HepG2 (cell line): ENCODE data around the gene TTC4. TPM values are rescaled to one million over a fixed set of nuclear protein-coding genes. Genes with fewer than 3 reads are reported as not detected.

Experiments
- ATAC-seq: fragments of 200-7000 bp; cut with Tn5 transposase; 3 replicates; pipeline ENCODE4 v1.9.1; 2020; ENCODE audit warnings: mild to moderate bottlenecking, moderate library complexity
- BruUV-seq: library from RNA; stranded (reverse); fragments of 400-500 nt; replicated peaks from 2 replicates; lab custom pipeline; 2021; lab: Mats Ljungman, UMichigan
- CTCF ChIA-PET: fragments of 300-600 bp; formaldehyde crosslinking; extraction: SDS; loops from one replicate; lab custom pipeline; 2021; ENCODE audit warnings: low total read pairs, inconsistent platforms, low intra/inter-chr PET ratio; lab: Yijun Ruan, JAX
- POLR2A ChIA-PET: fragments of 350-600 bp; sonication (Branson Sonifier 250); formaldehyde crosslinking; loops from one replicate; lab custom pipeline; 2020; ENCODE audit warnings: antibody characterized with exemption, inconsistent platforms; lab: Yijun Ruan, JAX
- DNase-seq: peaks from one replicate; pipeline ENCODE4 v3.0.0-alpha.2; 2015; ENCODE audit warnings: low spot score
- FAIRE-seq: peaks from 3 replicates; lab custom pipeline; 2011; peaks lifted over from hg19 to GRCh38; lab: Jason Lieb, UNC
- H2AFZ ChIP-seq: one replicate; pipeline ENCODE4 v1.6.1; 2011; ENCODE audit warnings: low read length, inconsistent platforms
- H3K27ac ChIP-seq: fragments of 300-600 bp; 3 replicates; pipeline ENCODE4 v1.8.0; 2011; ENCODE audit warnings: mixed run types, mild to moderate bottlenecking, mixed read lengths, low read length, inconsistent platforms; ENCODE audit not compliant: insufficient read depth; ENCODE audit errors: extremely low read length
- H3K27me3 ChIP-seq, 2 experiments: fragments of 200-600 bp in 1 of 2; 2 replicates in 1 of 2; 3 replicates in 1 of 2; pipeline versions ENCODE4 v1.6.0 to v1.8.0; 2011; ENCODE audit warnings: low read length in 2 of 2, mild to moderate bottlenecking in 2 of 2, moderate library complexity in 2 of 2, inconsistent platforms in 1 of 2; ENCODE audit not compliant: insufficient read depth in 2 of 2, control insufficient read depth in 1 of 2
- H3K36me3 ChIP-seq, 2 experiments: fragments of 200-600 bp in 1 of 2; replicated peaks in 1 of 2; 2 replicates in 1 of 2; 3 replicates in 1 of 2; pipeline versions ENCODE4 v1.5.1 to v1.8.0; 2011; ENCODE audit warnings: low read length in 2 of 2, inconsistent platforms in 1 of 2; ENCODE audit not compliant: insufficient read depth in 2 of 2, control insufficient read depth in 1 of 2
- H3K4me1 ChIP-seq: 2 replicates; pipeline ENCODE4 v1.5.1; 2012; ENCODE audit warnings: low read length, inconsistent platforms; ENCODE audit not compliant: insufficient read depth
- H3K4me2 ChIP-seq: 2 replicates; pipeline ENCODE4 v1.6.0; 2011; ENCODE audit warnings: low read depth, low read length, inconsistent platforms
- H3K4me3 ChIP-seq, 3 experiments: fragments of 200-600 bp in 1 of 3; sonication (generic), shearing (Covaris generic) in 1 of 3; replicated peaks in 1 of 3; 2 replicates each; pipeline ENCODE4 v1.5.1; 2011 to 2016; ENCODE audit warnings: low read length in 3 of 3, inconsistent platforms in 2 of 3, low read depth in 2 of 3, mild to moderate bottlenecking in 2 of 3, control low read depth in 1 of 3, mixed read lengths in 1 of 3; ENCODE audit not compliant: insufficient read depth in 1 of 3
- H3K79me2 ChIP-seq: one replicate; pipeline ENCODE4 v1.6.1; 2011; ENCODE audit warnings: low read length, inconsistent platforms; ENCODE audit not compliant: insufficient read depth
- H3K9ac ChIP-seq: 2 replicates; pipeline ENCODE4 v1.6.0; 2011; ENCODE audit warnings: mild to moderate bottlenecking, low read depth, low read length, inconsistent platforms; ENCODE audit not compliant: insufficient read depth
- H3K9me3 ChIP-seq: 2 replicates; pipeline ENCODE4 v1.5.1; 2012; ENCODE audit warnings: mild to moderate bottlenecking, low read length
- H4K20me1 ChIP-seq: 2 replicates; pipeline ENCODE4 v1.6.0; 2011; ENCODE audit warnings: inconsistent platforms, mild to moderate bottlenecking, low read length, moderate library complexity; ENCODE audit not compliant: insufficient read depth
- AKAP8 ChIP-seq: sonication (generic); formaldehyde crosslinking; IDR thresholded peaks from 2 replicates; pipeline ENCODE4 v1.5.1; 2020; ENCODE audit warnings: mild to moderate bottlenecking, missing genetic modification reagents
- ARHGAP35 ChIP-seq: sonication (generic); formaldehyde crosslinking; IDR thresholded peaks from 2 replicates; pipeline ENCODE4 v1.9.0; 2022; ENCODE audit warnings: mild to moderate bottlenecking, inconsistent platforms, moderate library complexity, missing genetic modification reagents, borderline replicate concordance
- ARNT ChIP-seq: fragments of 450-650 bp; IDR thresholded peaks from 2 replicates; pipeline ENCODE4 v1.6.1; 2017
- HNF4A ChIP-seq: sonication (generic); formaldehyde crosslinking; IDR thresholded peaks from 2 replicates; pipeline ENCODE4 v1.4.0; 2020; ENCODE audit warnings: missing genetic modification reagents
- HOXA7 ChIP-seq: sonication (generic); formaldehyde crosslinking; IDR thresholded peaks from 2 replicates; pipeline ENCODE4 v1.8.1; 2022; ENCODE audit warnings: mild to moderate bottlenecking, missing genetic modification reagents, moderate library complexity
- MAFF ChIP-seq: IDR thresholded peaks from 2 replicates; pipeline ENCODE4 v1.6.1; 2011; ENCODE audit warnings: low read depth, low read length, improper control_type of control experiment
- NFIC ChIP-seq: IDR thresholded peaks from 2 replicates; pipeline ENCODE4 v1.6.1; 2012; ENCODE audit warnings: mild to moderate bottlenecking, low read length, inconsistent platforms
- ZNF180 ChIP-seq: sonication (generic); formaldehyde crosslinking; IDR thresholded peaks from 2 replicates; pipeline ENCODE4 v1.4.0; 2020; ENCODE audit warnings: low read depth, missing genetic modification reagents, borderline replicate concordance
- WGBS: methylation state at CpG from one replicate; pipeline ENCODE4 v1.1.6; 2017; ENCODE audit warnings: low lambda C conversion rate; 5-methylcytosine and 5-hydroxymethylcytosine counted together
- in situ Hi-C: cut with HindIII; loops from 2 replicates; pipeline ENCODE4 v1.10.0; 2017; ENCODE audit warnings: low pct_unique_long_range_greater_than_20kb; ENCODE audit not compliant: extremely low pct_ligation_motif_present
- intact Hi-C: fragments of 100-400 bp; cut with micrococcal nuclease; formaldehyde crosslinking; loops from one replicate; pipeline ENCODE4 v1.10.0; 2022; ENCODE audit not compliant: unreplicated experiment
- polyA plus RNA-seq, 8 experiments: library from polyadenylated mRNA; depleted of rRNA in 3 of 8; stranded (reverse) in 7 of 8; unstranded in 1 of 8; fragments of >200 nt; fragmentation: Illumina TruSeq in 4 of 8; extraction: Trizol in 4 of 8; gene quantifications; 2 replicates each; pipeline versions ENCODE4 v1.2.1 to v1.2.3, GENCODE V29; 2011 to 2016; ENCODE audit warnings: low read depth in 4 of 8, missing spikeins in 1 of 8, mixed read lengths in 1 of 8; ENCODE audit not compliant: insufficient read depth in 1 of 8
- total RNA-seq, 5 experiments: library from RNA; depleted of rRNA; stranded (reverse); fragments of >200 nt; fragmentation: Illumina TruSeq; extraction: Trizol; gene quantifications; 2 replicates each; pipeline ENCODE4 v1.2.3, GENCODE V29; 2016; ENCODE audit warnings: low read depth in 1 of 5
- TF ChIP-seq, protein P1 (sequence below): sonication (generic); formaldehyde crosslinking; IDR thresholded peaks from 2 replicates; pipeline ENCODE4 v1.4.0; 2020; ENCODE audit warnings: missing genetic modification reagents
- TF ChIP-seq, protein P2 (sequence below): sonication (generic); formaldehyde crosslinking; IDR thresholded peaks from 2 replicates; pipeline ENCODE4 v1.8.0; 2022; ENCODE audit warnings: missing genetic modification reagents, mild to moderate bottlenecking, borderline replicate concordance
- TF ChIP-seq, protein P3 (sequence below), 2 experiments: sonication (generic) in 1 of 2; formaldehyde crosslinking in 1 of 2; IDR thresholded peaks; 2 replicates each; pipeline versions ENCODE4 v1.6.1 to v1.9.0; 2014 to 2022; ENCODE audit warnings: antibody characterized with exemption in 1 of 2, borderline replicate concordance in 1 of 2, inconsistent platforms in 1 of 2, low read depth in 1 of 2, missing genetic modification reagents in 1 of 2
- TF ChIP-seq, protein P4 (sequence below): sonication (generic); formaldehyde crosslinking; IDR thresholded peaks from 2 replicates; pipeline ENCODE4 v1.8.0; 2022; ENCODE audit warnings: mild to moderate bottlenecking, missing genetic modification reagents, moderate library complexity

Gene TTC4
- total and polyA plus RNA-seq, 2 of the 13 experiments (the other 11 are each of a cell fraction or from before 2014, with no cell fraction given), result 13.1 to 24.7 TPM

DNA sequence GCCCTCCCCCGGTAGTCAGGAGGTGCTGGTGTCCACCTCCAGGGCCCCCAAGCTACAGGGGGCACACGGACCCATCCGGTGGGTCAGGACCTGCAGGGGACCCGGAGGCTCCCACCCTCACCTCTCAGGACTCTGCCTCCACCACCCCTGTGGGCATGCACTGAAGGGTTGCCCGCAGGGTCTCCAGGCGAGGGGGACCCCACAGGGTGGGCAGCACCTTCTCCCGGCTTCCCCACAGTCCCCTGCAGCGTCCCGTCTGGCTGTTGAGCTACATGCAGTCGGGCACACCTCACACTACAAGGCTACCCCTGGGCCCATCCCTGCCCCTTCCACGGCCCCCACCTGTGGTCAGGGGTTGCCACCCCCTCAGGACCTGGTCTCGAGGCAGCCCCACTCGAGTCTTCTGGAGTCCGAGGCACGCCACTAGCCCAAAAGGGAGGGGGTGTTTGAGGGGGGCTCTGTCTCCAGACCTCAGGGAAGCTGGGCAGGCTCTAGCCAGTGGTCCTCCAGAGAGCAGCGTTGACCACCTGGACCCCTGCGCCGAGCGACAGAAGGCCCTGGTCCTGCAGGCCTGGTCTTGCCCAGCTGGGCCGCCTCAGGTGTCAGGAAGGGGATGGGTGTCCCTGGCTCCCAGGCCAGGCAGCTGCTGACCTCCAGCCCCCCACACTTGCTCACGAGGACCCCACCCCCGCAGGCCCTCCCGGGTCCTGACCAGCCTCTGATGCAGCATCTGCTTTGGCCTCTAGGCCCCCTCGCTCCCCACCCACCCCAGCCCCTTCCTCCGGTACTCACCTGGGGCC is 39.0 kb downstream of the TTC4 start:
- H3K4me1 ChIP-seq, result no peaks in the 10 kb centered on the region
- peaks cover 1 to 19% of the 10 kb centered on the region in 2 experiments; a peak in 2 of 5 replicates for H3K36me3 ChIP-seq
- CTCF ChIA-PET, result no interaction called here
- no peaks in the 10 kb centered on the region for H3K27me3 ChIP-seq
- H4K20me1 ChIP-seq, result no peaks in the 10 kb centered on the region
- TF ChIP-seq ARNT (no peak), ARHGAP35 (CRISPR knock-in tag) (no peak), HNF4A (CRISPR knock-in tag) (no peak), AKAP8 (CRISPR knock-in tag) (no peak), NFIC (no peak), MAFF (no peak), HOXA7 (no peak), ZNF180 (CRISPR knock-in tag) (no peak)
- TF ChIP-seq, protein P1, sequence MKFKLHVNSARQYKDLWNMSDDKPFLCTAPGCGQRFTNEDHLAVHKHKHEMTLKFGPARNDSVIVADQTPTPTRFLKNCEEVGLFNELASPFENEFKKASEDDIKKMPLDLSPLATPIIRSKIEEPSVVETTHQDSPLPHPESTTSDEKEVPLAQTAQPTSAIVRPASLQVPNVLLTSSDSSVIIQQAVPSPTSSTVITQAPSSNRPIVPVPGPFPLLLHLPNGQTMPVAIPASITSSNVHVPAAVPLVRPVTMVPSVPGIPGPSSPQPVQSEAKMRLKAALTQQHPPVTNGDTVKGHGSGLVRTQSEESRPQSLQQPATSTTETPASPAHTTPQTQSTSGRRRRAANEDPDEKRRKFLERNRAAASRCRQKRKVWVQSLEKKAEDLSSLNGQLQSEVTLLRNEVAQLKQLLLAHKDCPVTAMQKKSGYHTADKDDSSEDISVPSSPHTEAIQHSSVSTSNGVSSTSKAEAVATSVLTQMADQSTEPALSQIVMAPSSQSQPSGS (CRISPR knock-in tag), result no peak
- TF ChIP-seq, protein P2, sequence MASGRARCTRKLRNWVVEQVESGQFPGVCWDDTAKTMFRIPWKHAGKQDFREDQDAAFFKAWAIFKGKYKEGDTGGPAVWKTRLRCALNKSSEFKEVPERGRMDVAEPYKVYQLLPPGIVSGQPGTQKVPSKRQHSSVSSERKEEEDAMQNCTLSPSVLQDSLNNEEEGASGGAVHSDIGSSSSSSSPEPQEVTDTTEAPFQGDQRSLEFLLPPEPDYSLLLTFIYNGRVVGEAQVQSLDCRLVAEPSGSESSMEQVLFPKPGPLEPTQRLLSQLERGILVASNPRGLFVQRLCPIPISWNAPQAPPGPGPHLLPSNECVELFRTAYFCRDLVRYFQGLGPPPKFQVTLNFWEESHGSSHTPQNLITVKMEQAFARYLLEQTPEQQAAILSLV (CRISPR knock-in tag), result no peak
- TF ChIP-seq, protein P3, sequence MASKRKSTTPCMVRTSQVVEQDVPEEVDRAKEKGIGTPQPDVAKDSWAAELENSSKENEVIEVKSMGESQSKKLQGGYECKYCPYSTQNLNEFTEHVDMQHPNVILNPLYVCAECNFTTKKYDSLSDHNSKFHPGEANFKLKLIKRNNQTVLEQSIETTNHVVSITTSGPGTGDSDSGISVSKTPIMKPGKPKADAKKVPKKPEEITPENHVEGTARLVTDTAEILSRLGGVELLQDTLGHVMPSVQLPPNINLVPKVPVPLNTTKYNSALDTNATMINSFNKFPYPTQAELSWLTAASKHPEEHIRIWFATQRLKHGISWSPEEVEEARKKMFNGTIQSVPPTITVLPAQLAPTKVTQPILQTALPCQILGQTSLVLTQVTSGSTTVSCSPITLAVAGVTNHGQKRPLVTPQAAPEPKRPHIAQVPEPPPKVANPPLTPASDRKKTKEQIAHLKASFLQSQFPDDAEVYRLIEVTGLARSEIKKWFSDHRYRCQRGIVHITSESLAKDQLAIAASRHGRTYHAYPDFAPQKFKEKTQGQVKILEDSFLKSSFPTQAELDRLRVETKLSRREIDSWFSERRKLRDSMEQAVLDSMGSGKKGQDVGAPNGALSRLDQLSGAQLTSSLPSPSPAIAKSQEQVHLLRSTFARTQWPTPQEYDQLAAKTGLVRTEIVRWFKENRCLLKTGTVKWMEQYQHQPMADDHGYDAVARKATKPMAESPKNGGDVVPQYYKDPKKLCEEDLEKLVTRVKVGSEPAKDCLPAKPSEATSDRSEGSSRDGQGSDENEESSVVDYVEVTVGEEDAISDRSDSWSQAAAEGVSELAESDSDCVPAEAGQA (IDR thresholded peaks at IDR 0.05; ENCODE audit: low read depth), result no peak
- TF ChIP-seq, protein P3 (CRISPR knock-in tag; IDR thresholded peaks at IDR 0.05; ENCODE audit: borderline replicate concordance), result no peak
- TF ChIP-seq, protein P4, sequence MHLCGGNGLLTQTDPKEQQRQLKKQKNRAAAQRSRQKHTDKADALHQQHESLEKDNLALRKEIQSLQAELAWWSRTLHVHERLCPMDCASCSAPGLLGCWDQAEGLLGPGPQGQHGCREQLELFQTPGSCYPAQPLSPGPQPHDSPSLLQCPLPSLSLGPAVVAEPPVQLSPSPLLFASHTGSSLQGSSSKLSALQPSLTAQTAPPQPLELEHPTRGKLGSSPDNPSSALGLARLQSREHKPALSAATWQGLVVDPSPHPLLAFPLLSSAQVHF (CRISPR knock-in tag), result no peak
- TF ChIP-seq, all 625 proteins: peak for 0
- DNase-seq, result no peak
- 98% methylated on average over 8 of the region's 25 CpGs for WGBS
- FAIRE-seq, result no peak
- Histone ChIP-seq H3K27ac (no peak overlapping the region), H2AFZ (no peak overlapping the region), H3K9me3 (no peaks in the 10 kb centered on the region), H3K4me3 (no peak overlapping the region), H3K9ac (no peak overlapping the region), H3K79me2 (no peaks in the 10 kb centered on the region), H3K4me2 (no peak overlapping the region)
- in situ Hi-C loops, result no loop called here
- intact Hi-C loops, result no loop called here
- BruUV-seq, result no TSS peak
- POLR2A ChIA-PET, result no interaction called here
- ATAC-seq, result no peak
